ENCODE data around the gene SLC9A9. TPM values are rescaled to one million over a fixed set of nuclear protein-coding genes. Genes with fewer than 3 reads are reported as not detected.

The SLC9A9 gene
- total and polyA plus RNA-seq, 2 of the 8 experiments (the other 6 are each of a cell fraction or from before 2014, with no cell fraction given) = 0.48 to 1.1 TPM

- 0 out of 2 replicates have a peak overlapping the region, but pooled peaks have one; percentile 24 for H2AFZ ChIP-seq (ENCODE audit: low read length)
- H3K4me2 ChIP-seq (ENCODE audit: insufficient read depth in 1 of 2, low read depth in 2 of 2, low read length in 2 of 2) = no peak overlapping the region
- no peaks in the 10 kb centered on the region for H3K23me2 ChIP-seq (ENCODE audit: low read depth, low read length)
- H3K27me3 ChIP-seq (replicated peaks in 1 of 4; ENCODE audit: control insufficient read depth in 3 of 4, extremely low read depth in 1 of 4, insufficient read depth in 3 of 4, low read length in 3 of 4) = no peaks in the 10 kb centered on the region; a peak in 1 of 7 replicates
- no peak overlapping the region for H2AK5ac ChIP-seq (ENCODE audit: low read depth, low read length)
- no peaks in the 10 kb centered on the region for H3K79me2 ChIP-seq (ENCODE audit: control insufficient read depth in 1 of 2, insufficient read depth in 2 of 2, low read length in 2 of 2)
- no peak overlapping the region for H3K4me3 ChIP-seq (ENCODE audit: extremely low read depth in 1 of 4, insufficient read depth in 2 of 4, low read depth in 3 of 4, low read length in 4 of 4)
- no peak overlapping the region for H2BK20ac ChIP-seq (ENCODE audit: low read length)
- H3K9ac ChIP-seq (replicated peaks in 1 of 4; ENCODE audit: extremely low read depth in 1 of 4, low read depth in 3 of 4, low read length in 3 of 4) = no peak overlapping the region
- H3K79me1 ChIP-seq (ENCODE audit: low read depth, low read length) = no peaks in the 10 kb centered on the region
- no peak overlapping the region for H4K8ac ChIP-seq (ENCODE audit: extremely low read depth, insufficient read depth, low read length)
- H3K4me1 ChIP-seq (replicated peaks in 1 of 4; ENCODE audit: control insufficient read depth in 3 of 4, insufficient read depth in 4 of 4, low read length in 3 of 4) = peaks cover 0 to 8% (median 2%) of the 10 kb centered on the region in 4 experiments; a peak in 3 of 7 replicates
- no peak overlapping the region for H3K27ac ChIP-seq (ENCODE audit: low read depth, low read length)
- DNase-seq (ENCODE audit: low read depth in 1 of 2, low spot score in 2 of 2) (no peak), FAIRE-seq (no peak)
- no peak overlapping the region for H4K5ac ChIP-seq (ENCODE audit: insufficient read length, low read depth, low read length)
- no peak for TF ChIP-seq BACH1 (IDR thresholded peaks at IDR 0.05; ENCODE audit: low read length)
- TF ChIP-seq POLR2A (IDR thresholded peaks at IDR 0.05; ENCODE audit: control extremely low read depth in 1 of 2, low read depth in 2 of 2, low read length in 2 of 2) = no peak
- no peak for TF ChIP-seq YY1 (IDR thresholded peaks at IDR 0.05; ENCODE audit: low read depth, low read length)
- TF ChIP-seq NANOG (IDR thresholded peaks at IDR 0.05; ENCODE audit: insufficient read depth, low read depth, low read length, poor library complexity, severe bottlenecking) = no peak
- TF ChIP-seq MAFK (IDR thresholded peaks at IDR 0.05; ENCODE audit: low read depth, low read length) = no peak
- no peak for TF ChIP-seq JUN (IDR thresholded peaks at IDR 0.05; ENCODE audit: low read depth, low read length)
- no peak for TF ChIP-seq RBBP5 (IDR thresholded peaks at IDR 0.05; ENCODE audit: borderline replicate concordance, low read depth, low read length)
- TF ChIP-seq CTCF (IDR thresholded peaks at IDR 0.05; ENCODE audit: control extremely low read depth in 1 of 3, insufficient read depth in 1 of 3, low read depth in 1 of 3, low read length in 3 of 3) = no peak
- H2BK5ac ChIP-seq (ENCODE audit: low read depth, low read length) = no peak overlapping the region
- no peaks in the 10 kb centered on the region for H4K20me1 ChIP-seq (replicated peaks in 1 of 2; ENCODE audit: control insufficient read depth in 1 of 2, insufficient read depth in 2 of 2, low read length in 2 of 2)
- no peaks in the 10 kb centered on the region for H3K9me3 ChIP-seq (ENCODE audit: insufficient read depth in 2 of 2, low read depth in 1 of 2, low read length in 1 of 2)
- POLR2A ChIA-PET (ENCODE audit: partially characterized antibody) = interaction anchor here (1.0 kb wide), 1 partner anchor 14 kb away, joined by 3 read pairs; no protein-coding TSS in a partner anchor
- H2BK120ac ChIP-seq (replicated peaks; ENCODE audit: low read depth, low read length) = no peak overlapping the region
- no peak overlapping the region; the same call in 1 of the 2 replicates for H2BK15ac ChIP-seq (ENCODE audit: low read length)
- H3K23ac ChIP-seq (ENCODE audit: insufficient read length) = no peak overlapping the region
- no peak overlapping the region for H4K91ac ChIP-seq (replicated peaks; ENCODE audit: insufficient read length, low read length)
- no peak overlapping the region for H3K56ac ChIP-seq (replicated peaks; ENCODE audit: insufficient read length, low read depth, low read length)
- no peaks in the 10 kb centered on the region for H3K36me3 ChIP-seq (ENCODE audit: control insufficient read depth in 2 of 4, insufficient read depth in 4 of 4, low read length in 3 of 4)
- no peak overlapping the region for H3K14ac ChIP-seq (ENCODE audit: insufficient read length)
- no peak overlapping the region for H3K4ac ChIP-seq (replicated peaks; ENCODE audit: insufficient read length, low read depth, low read length)
- 92% methylated on average over 3 of the region's 7 CpGs; no CpG with 5 or more reads in 1 of the 2 experiments for WGBS, 2 experiments (ENCODE audit: extremely low coverage in 1 of 2, insufficient coverage in 1 of 2, insufficient read length in 1 of 2, insufficient replicate concordance in 2 of 2, low coverage in 1 of 2, low lambda C conversion rate in 2 of 2, missing lambda C conversion rate in 1 of 2)
- H2BK12ac ChIP-seq (ENCODE audit: low read depth, low read length) = no peak overlapping the region
- CTCF ChIA-PET (ENCODE audit: partially characterized antibody) = interaction anchor here (0.5 to 1.1 kb wide), 3 partner anchors 10 to 168 kb away, joined by 3 to 6 read pairs (median 3); no protein-coding TSS in a partner anchor
- H3K18ac ChIP-seq (ENCODE audit: extremely low read depth, low read length) = no peak overlapping the region
These were observed 371.2 kb downstream of the SLC9A9 start for GRCh38 chr3:143476965-143477640.
